MCF 10A (cell line): ENCODE results near the gene ASTN2. TPM values are rescaled to one million over a fixed set of nuclear protein-coding genes. Genes with fewer than 3 reads are reported as not detected.

Experiments
- BruUV-seq: library from RNA; stranded (reverse); fragments of 400-500 nt; replicated peaks from 2 replicates; lab custom pipeline; 2021; lab: Mats Ljungman, UMichigan
- CTCF ChIA-PET: fragments of 300-600 bp; sonication (Branson Sonifier 250); formaldehyde crosslinking; extraction: SDS; loops from one replicate; lab custom pipeline; 2021; ENCODE audit warnings: antibody characterized with exemption, inconsistent platforms; lab: Yijun Ruan, JAX
- POLR2A ChIA-PET: fragments of 300-600, 350-650 bp; sonication (Branson Sonifier 250); formaldehyde crosslinking; extraction: SDS; loops from one replicate; lab custom pipeline; 2020; ENCODE audit warnings: antibody characterized with exemption, inconsistent platforms; lab: Yijun Ruan, JAX
- DNase-seq: peaks from one replicate; pipeline ENCODE4 v3.0.0-alpha.2; 2018; ENCODE audit not compliant: unreplicated experiment
- H3K27ac Mint-ChIP-seq: one replicate; pipeline ENCODE4 v1.8.0; 2022; ENCODE audit warnings: mild to moderate bottlenecking, low read depth, mixed read lengths; ENCODE audit not compliant: unreplicated experiment
- H3K27me3 Mint-ChIP-seq: one replicate; pipeline ENCODE4 v1.8.0; 2022; ENCODE audit warnings: mixed read lengths; ENCODE audit not compliant: insufficient read depth, unreplicated experiment
- H3K36me3 Mint-ChIP-seq: one replicate; pipeline ENCODE4 v1.8.0; 2022; ENCODE audit warnings: mild to moderate bottlenecking, moderate library complexity, mixed read lengths; ENCODE audit not compliant: insufficient read depth, unreplicated experiment
- H3K4me1 Mint-ChIP-seq: one replicate; pipeline ENCODE4 v1.8.0; 2022; ENCODE audit warnings: mixed read lengths; ENCODE audit not compliant: insufficient read depth, unreplicated experiment
- H3K4me3 Mint-ChIP-seq: one replicate; pipeline ENCODE4 v1.8.0; 2022; ENCODE audit warnings: mild to moderate bottlenecking, moderate library complexity, mixed read lengths; ENCODE audit not compliant: unreplicated experiment
- H3K9me3 Mint-ChIP-seq: one replicate; pipeline ENCODE4 v1.8.0; 2022; ENCODE audit warnings: mixed read lengths; ENCODE audit not compliant: unreplicated experiment
- CTCF ChIP-seq: fragments of 200-600 bp; IDR thresholded peaks from one replicate; pipeline ENCODE4 v1.8.0; 2022; ENCODE audit warnings: antibody characterized with exemption, mild to moderate bottlenecking; ENCODE audit not compliant: unreplicated experiment
- intact Hi-C: fragments of 100-400 bp; cut with micrococcal nuclease; formaldehyde crosslinking; loops from 2 replicates; pipeline ENCODE4 v1.14.1; 2022
- total RNA-seq: library from RNA; stranded (reverse); gene quantifications from 2 replicates; pipeline ENCODE4 v1.2.3, GENCODE V29; 2022

ASTN2 gene
- total RNA-seq, 1 experiment from 2014 or later = 1.8 TPM

GRCh38 chr9:116453785-116454184, 961.1 kb downstream of the ASTN2 start:
- H3K9me3 Mint-ChIP-seq = no peaks in the 10 kb centered on the region
- ChIA-PET POLR2A (interaction anchor here (1.2 kb wide), 1 partner anchor 16 kb away, joined by 3 read pairs; no protein-coding TSS in a partner anchor), CTCF (no interaction called here)
- H3K27me3 Mint-ChIP-seq = no peaks in the 10 kb centered on the region
- no peaks in the 10 kb centered on the region for H3K4me1 Mint-ChIP-seq
- TF ChIP-seq CTCF = no peak
- no peak overlapping the region for H3K27ac Mint-ChIP-seq
- BruUV-seq = no TSS peak
- no peaks in the 10 kb centered on the region for H3K36me3 Mint-ChIP-seq
- H3K4me3 Mint-ChIP-seq = no peak overlapping the region
- intact Hi-C loops = no loop called here
- DNase-seq = no peak

- H3K4me1 Mint-ChIP-seq = no peaks in the 10 kb centered on the region
- DNase-seq = no peak
- ChIA-PET POLR2A (interaction anchor here (1.0 kb wide), 2 partner anchors 12 kb away, joined by 3 to 4 read pairs; no protein-coding TSS in a partner anchor), CTCF (no interaction called here)
- BruUV-seq = no TSS peak
- no peak overlapping the region for H3K4me3 Mint-ChIP-seq
- H3K27me3 Mint-ChIP-seq = no peaks in the 10 kb centered on the region
- no peak overlapping the region for H3K27ac Mint-ChIP-seq
- TF ChIP-seq CTCF = no peak
- H3K9me3 Mint-ChIP-seq = no peaks in the 10 kb centered on the region
- no peaks in the 10 kb centered on the region for H3K36me3 Mint-ChIP-seq
- intact Hi-C loops = no loop called here
These were observed 962.2 kb downstream of the ASTN2 start for GRCh38 chr9:116452634-116453033.

DNA sequence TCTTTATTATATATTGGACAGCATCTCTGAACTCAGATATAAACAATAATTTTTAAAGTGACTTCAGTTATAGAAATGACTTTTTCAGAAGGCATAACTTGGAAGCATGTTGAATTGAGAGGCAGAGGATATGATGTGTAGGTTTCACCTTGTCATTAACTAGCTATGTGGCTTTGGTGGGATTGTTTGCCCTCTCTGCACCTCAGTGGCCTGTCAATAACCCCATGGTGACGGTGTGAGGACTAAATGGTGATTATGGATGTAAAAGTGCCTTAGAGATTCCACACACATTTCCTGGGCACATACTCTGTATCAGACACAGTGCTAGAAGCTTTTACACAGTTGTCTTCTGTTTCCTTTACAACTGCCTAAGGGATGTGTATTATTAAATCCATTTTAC, 962.6 kb downstream of the ASTN2 start:
- POLR2A ChIA-PET = interaction anchor here (1.0 kb wide), 2 partner anchors 12 kb away, joined by 3 to 4 read pairs; no protein-coding TSS in a partner anchor
- H3K4me1 Mint-ChIP-seq = no peaks in the 10 kb centered on the region
- CTCF ChIA-PET = interaction anchor here (0.6 to 1.0 kb wide), 2 partner anchors 29 to 615 kb away, joined by 3 to 4 read pairs; no protein-coding TSS in a partner anchor
- no peak overlapping the region for H3K4me3 Mint-ChIP-seq
- H3K9me3 Mint-ChIP-seq = no peaks in the 10 kb centered on the region
- H3K36me3 Mint-ChIP-seq = no peaks in the 10 kb centered on the region
- intact Hi-C loops = no loop called here
- H3K27ac Mint-ChIP-seq = no peak overlapping the region
- BruUV-seq = no TSS peak
- no peak for DNase-seq
- no peak for TF ChIP-seq CTCF
- no peaks in the 10 kb centered on the region for H3K27me3 Mint-ChIP-seq

GRCh38 chr9:116451500-116452115, 963.2 kb downstream of the ASTN2 start:
- Mint-ChIP-seq H3K4me1 (no peaks in the 10 kb centered on the region), H3K27ac (no peak overlapping the region), H3K4me3 (no peak overlapping the region), H3K36me3 (no peaks in the 10 kb centered on the region), H3K9me3 (no peaks in the 10 kb centered on the region), H3K27me3 (no peaks in the 10 kb centered on the region)
- no peak for DNase-seq
- ChIA-PET CTCF (interaction anchor here (0.6 to 1.0 kb wide), 3 partner anchors 28 to 1413 kb away, joined by 3 to 4 read pairs (median 3); no protein-coding TSS in a partner anchor), POLR2A (interaction anchor here (1.0 kb wide), 1 partner anchor 11 kb away, joined by 4 read pairs; no protein-coding TSS in a partner anchor)
- no TSS peak for BruUV-seq
- intact Hi-C loops = no loop called here
- TF ChIP-seq CTCF = no peak
